NCI-H774 (cell line): ENCODE measurements around the gene FAM120C.
A peak's percentile ranks its signal among the peaks of the same experiment; 100 is the strongest.

Experiments used
- DNase-seq: peaks from one replicate; lab custom pipeline; 2025; lab: John Stamatoyannopoulos, UW

The FAM120C gene

GRCh38 chrX:54182864-54183613 lies at the start of gene FAM120C:
Gene FAM120C, minus strand, starts transcription at chrX:54183254. Its CDS starts 56 bp downstream, at chrX:54183198.
- peak; percentile 68 for DNase-seq

GRCh38 chrX:54230435-54231148 lies 47.5 kb upstream of the FAM120C start:
- DNase-seq, result no peak

GRCh38 chrX:54223581-54223980 lies 40.5 kb upstream of the FAM120C start:
- no peak for DNase-seq

- no peak for DNase-seq
Measured at GRCh38 chrX:54213603-54214002, 30.5 kb upstream of the FAM120C start.

GRCh38 chrX:54208531-54208930 lies 25.5 kb upstream of the FAM120C start:
- no peak for DNase-seq

- DNase-seq, result no peak
Measured at GRCh38 chrX:54198262-54198661, 15.2 kb upstream of the FAM120C start.

- no peak for DNase-seq
Measured at GRCh38 chrX:54194982-54195588, 12.0 kb upstream of the FAM120C start.

- DNase-seq, result no peak
Measured at GRCh38 chrX:54193085-54193821, 10.2 kb upstream of the FAM120C start.

- DNase-seq, result no peak
Measured at GRCh38 chrX:54184474-54184873, 1.4 kb upstream of the FAM120C start.

- DNase-seq, result peak; percentile 9
Measured at GRCh38 chrX:54182194-54182863, 725 bp downstream of the FAM120C start.

GRCh38 chrX:54181202-54181953 lies 1.7 kb downstream of the FAM120C start:
- no peak for DNase-seq

GRCh38 chrX:54180403-54180802 lies 2.7 kb downstream of the FAM120C start:
- DNase-seq, result no peak

- no peak for DNase-seq
Measured at GRCh38 chrX:54178100-54178940, 4.7 kb downstream of the FAM120C start.

GRCh38 chrX:54177306-54177705 lies 5.7 kb downstream of the FAM120C start:
- DNase-seq, result no peak

- no peak for DNase-seq
Measured at GRCh38 chrX:54173791-54174190, 9.3 kb downstream of the FAM120C start.

GRCh38 chrX:54172455-54172854 lies 10.6 kb downstream of the FAM120C start:
- no peak for DNase-seq

- no peak for DNase-seq
Measured at GRCh38 chrX:54171527-54172250, 11.4 kb downstream of the FAM120C start.

GRCh38 chrX:54171091-54171490 lies 12.0 kb downstream of the FAM120C start:
- DNase-seq, result no peak

- DNase-seq, result no peak
Measured at GRCh38 chrX:54166915-54167314, 16.1 kb downstream of the FAM120C start.
